ENCODE results near the gene FAM234B.

GRCh38 chr12:13090054-13090453, 45.9 kb downstream of the FAM234B start:
- TF ChIP-seq CTCF (IDR thresholded peaks at IDR 0.05; ENCODE audit: low read depth, low read length) (no peak), MAX (IDR thresholded peaks at IDR 0.05; ENCODE audit: low read depth, low read length) (no peak), POLR2A (IDR thresholded peaks at IDR 0.05; ENCODE audit: extremely low read depth, insufficient read length) (no peak), MYC (IDR thresholded peaks at IDR 0.05; ENCODE audit: low read depth, low read length) (no peak)

All from NB4 (cell line).